Upper lobe of left lung (tissue), 4 donors: Measurements from ENCODE around the gene MPEG1.

Experiments
- POLR2A ChIP-seq, 4 donors: fragments of 450-650 bp; IDR thresholded peaks; one replicate each; pipeline ENCODE4 v1.5.1; 2016 to 2017; ENCODE audit warnings: antibody characterized with exemption in 4 of 4, mild to moderate bottlenecking in 2 of 4
- TF ChIP-seq, protein P1 (sequence below), 6 experiments: fragments of 450-650 bp in 4 of 6; fragments of 200-600 bp in 2 of 6; sonication (generic) in 2 of 6; IDR thresholded peaks; one replicate each; pipeline ENCODE4 v1.5.1; 2016 to 2019; ENCODE audit warnings: antibody characterized with exemption in 6 of 6

DNA sequence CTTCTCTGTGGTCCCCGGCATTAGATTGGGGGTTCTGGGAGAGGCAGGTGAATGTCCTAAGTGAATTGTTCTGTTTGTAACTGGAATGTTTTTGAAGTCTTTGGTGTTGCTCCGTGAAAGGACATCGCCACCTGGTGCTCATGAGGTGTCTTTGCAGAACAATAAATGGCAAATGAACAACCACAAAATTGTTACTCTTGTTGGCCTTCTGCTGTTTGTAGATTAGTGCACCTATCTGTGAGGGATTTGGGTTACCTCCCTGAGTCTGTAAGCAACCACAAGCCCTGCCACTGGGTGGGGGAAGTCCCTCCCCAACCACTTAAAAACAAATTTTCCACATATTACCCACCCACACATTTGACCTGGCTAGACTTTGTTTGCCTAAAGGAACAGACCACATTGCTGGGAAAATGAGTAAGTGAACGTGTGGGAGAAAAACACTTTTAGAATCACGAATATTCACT lies 4.7 kb downstream of the MPEG1 start:
- TF ChIP-seq, protein P1, sequence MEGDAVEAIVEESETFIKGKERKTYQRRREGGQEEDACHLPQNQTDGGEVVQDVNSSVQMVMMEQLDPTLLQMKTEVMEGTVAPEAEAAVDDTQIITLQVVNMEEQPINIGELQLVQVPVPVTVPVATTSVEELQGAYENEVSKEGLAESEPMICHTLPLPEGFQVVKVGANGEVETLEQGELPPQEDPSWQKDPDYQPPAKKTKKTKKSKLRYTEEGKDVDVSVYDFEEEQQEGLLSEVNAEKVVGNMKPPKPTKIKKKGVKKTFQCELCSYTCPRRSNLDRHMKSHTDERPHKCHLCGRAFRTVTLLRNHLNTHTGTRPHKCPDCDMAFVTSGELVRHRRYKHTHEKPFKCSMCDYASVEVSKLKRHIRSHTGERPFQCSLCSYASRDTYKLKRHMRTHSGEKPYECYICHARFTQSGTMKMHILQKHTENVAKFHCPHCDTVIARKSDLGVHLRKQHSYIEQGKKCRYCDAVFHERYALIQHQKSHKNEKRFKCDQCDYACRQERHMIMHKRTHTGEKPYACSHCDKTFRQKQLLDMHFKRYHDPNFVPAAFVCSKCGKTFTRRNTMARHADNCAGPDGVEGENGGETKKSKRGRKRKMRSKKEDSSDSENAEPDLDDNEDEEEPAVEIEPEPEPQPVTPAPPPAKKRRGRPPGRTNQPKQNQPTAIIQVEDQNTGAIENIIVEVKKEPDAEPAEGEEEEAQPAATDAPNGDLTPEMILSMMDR (IDR thresholded peaks at IDR 0.05): peak; percentile 57 to 81 (median 72)
- TF ChIP-seq POLR2A (IDR thresholded peaks at IDR 0.05): no peak
